Neuronal stem cell (in vitro differentiated cells): ENCODE results near the gene HGFAC.

Source experiments
- DNase-seq: peaks from one replicate; pipeline ENCODE4 v3.0.0-alpha.2; 2013; ENCODE audit warnings: low spot score
- H2AFZ ChIP-seq: one replicate; pipeline ENCODE4 v1.6.1; 2013; ENCODE audit warnings: mild to moderate bottlenecking, low read length, inconsistent platforms
- H2AK5ac ChIP-seq: 2 replicates; pipeline ENCODE4 v1.6.1; 2013; ENCODE audit warnings: low read depth, mild to moderate bottlenecking, inconsistent platforms, low read length, moderate library complexity, mixed read lengths
- H2BK120ac ChIP-seq: 2 replicates; pipeline ENCODE4 v1.6.1; 2013; ENCODE audit warnings: low read depth, mild to moderate bottlenecking, inconsistent platforms, low read length, moderate library complexity, mixed read lengths
- H2BK12ac ChIP-seq: one replicate; pipeline ENCODE4 v1.6.1; 2013; ENCODE audit warnings: low read length, inconsistent platforms
- H2BK15ac ChIP-seq: 2 replicates; pipeline ENCODE4 v1.6.1; 2013; ENCODE audit warnings: mild to moderate bottlenecking, low read length, inconsistent platforms, mixed read lengths
- H2BK5ac ChIP-seq: one replicate; pipeline ENCODE4 v1.6.1; 2013; ENCODE audit warnings: inconsistent platforms, mild to moderate bottlenecking, low read length, moderate library complexity
- H3K14ac ChIP-seq: one replicate; pipeline ENCODE4 v1.6.1; 2013; ENCODE audit warnings: low read length, inconsistent platforms
- H3K18ac ChIP-seq: 2 replicates; pipeline ENCODE4 v1.6.1; 2013; ENCODE audit warnings: low read length, inconsistent platforms
- H3K23ac ChIP-seq: 2 replicates; pipeline ENCODE4 v1.6.1; 2013; ENCODE audit warnings: low read depth, mild to moderate bottlenecking, mixed read lengths, low read length, inconsistent platforms; ENCODE audit not compliant: poor library complexity
- H3K27ac ChIP-seq: replicated peaks from 3 replicates; pipeline ENCODE4 v1.5.1; 2013; ENCODE audit warnings: low read length, inconsistent platforms
- H3K27me3 ChIP-seq, 3 experiments: 2 replicates each; pipeline ENCODE4 v1.6.1; 2013; ENCODE audit warnings: low read length in 3 of 3, mild to moderate bottlenecking in 2 of 3, inconsistent platforms in 1 of 3, low read depth in 1 of 3, mixed read lengths in 1 of 3, moderate library complexity in 1 of 3; ENCODE audit not compliant: control insufficient read depth in 3 of 3, insufficient read depth in 3 of 3
- H3K36me3 ChIP-seq, 2 donors: replicated peaks in 1 of 2; 2 replicates each; pipeline ENCODE4 v1.6.1; 2013; ENCODE audit warnings: low read length in 2 of 2; ENCODE audit not compliant: control insufficient read depth in 2 of 2, insufficient read depth in 2 of 2
- H3K4ac ChIP-seq: 2 replicates; pipeline ENCODE4 v1.6.1; 2013; ENCODE audit warnings: inconsistent platforms, mild to moderate bottlenecking, low read length, moderate library complexity
- H3K4me1 ChIP-seq, 2 donors: 1 replicate in 1 of 2; 2 replicates in 1 of 2; pipeline ENCODE4 v1.6.1; 2013; ENCODE audit warnings: low read length in 2 of 2, low read depth in 1 of 2; ENCODE audit not compliant: control insufficient read depth in 2 of 2, insufficient read depth in 1 of 2
- H3K4me2 ChIP-seq: one replicate; pipeline ENCODE4 v1.6.1; 2013; ENCODE audit warnings: mild to moderate bottlenecking, low read length, inconsistent platforms; ENCODE audit not compliant: insufficient read depth, poor library complexity, severe bottlenecking
- H3K4me3 ChIP-seq, 2 donors: 2 replicates each; pipeline ENCODE4 v1.5.1; 2013; ENCODE audit warnings: low read length in 2 of 2, mild to moderate bottlenecking in 2 of 2, inconsistent platforms in 1 of 2, moderate library complexity in 1 of 2
- H3K79me1 ChIP-seq: one replicate; pipeline ENCODE4 v1.6.1; 2013; ENCODE audit warnings: low read depth, mild to moderate bottlenecking, inconsistent platforms, low read length, moderate library complexity
- H3K9ac ChIP-seq: one replicate; pipeline ENCODE4 v1.6.1; 2013; ENCODE audit warnings: mild to moderate bottlenecking, low read depth, low read length, inconsistent platforms; ENCODE audit not compliant: poor library complexity
- H3K9me3 ChIP-seq, 2 donors: replicated peaks in 1 of 2; 2 replicates each; pipeline versions ENCODE3 to v1.6.1; 2013; ENCODE audit warnings: low read length in 2 of 2, mild to moderate bottlenecking in 2 of 2, inconsistent platforms in 1 of 2, low read depth in 1 of 2, mixed read lengths in 1 of 2, moderate library complexity in 1 of 2; ENCODE audit not compliant: control insufficient read depth in 2 of 2, insufficient read depth in 1 of 2
- H4K8ac ChIP-seq: one replicate; pipeline ENCODE4 v1.6.1; 2013; ENCODE audit warnings: low read depth, mild to moderate bottlenecking, inconsistent platforms, low read length, moderate library complexity
- H4K91ac ChIP-seq: one replicate; pipeline ENCODE4 v1.6.1; 2013; ENCODE audit warnings: low read length, low read depth, mild to moderate bottlenecking, inconsistent platforms; ENCODE audit not compliant: poor library complexity
- WGBS, 2 donors: extraction: QIAGEN DNeasy Blood & Tissue Kit; methylation state at CpG; one replicate each; pipeline ENCODE4 v1.1.7; 2013; ENCODE audit warnings: missing lambda C conversion rate in 2 of 2, mixed read lengths in 1 of 2; ENCODE audit not compliant: insufficient read length in 2 of 2, insufficient replicate concordance in 1 of 2; ENCODE audit errors: extremely low coverage in 2 of 2; 5-methylcytosine and 5-hydroxymethylcytosine counted together

Gene HGFAC

GRCh38 chr4:3472411-3473141 is 30.8 kb downstream of the HGFAC start:
- H2BK12ac ChIP-seq: peak overlapping the region; percentile 36
- WGBS, 2 donors: no CpG with 5 or more reads among the region's 27 CpGs
- peak overlapping the region; percentile 91 for H2AK5ac ChIP-seq
- no peak overlapping the region for H4K8ac ChIP-seq
- H3K18ac ChIP-seq: peak overlapping the region; percentile 67
- no peak overlapping the region for H3K4me2 ChIP-seq
- no peak overlapping the region for H3K27ac ChIP-seq
- peak overlapping the region; percentile 28 for H2BK15ac ChIP-seq
- no peak for DNase-seq
- no peak overlapping the region for H3K4ac ChIP-seq
- peaks cover 0 to 8% (median 0%) of the 10 kb centered on the region in 3 experiments for H3K27me3 ChIP-seq
- H4K91ac ChIP-seq: peak overlapping the region; percentile 22
- H3K4me3 ChIP-seq: no peak overlapping the region
- no peak overlapping the region for H3K9ac ChIP-seq
- H2BK5ac ChIP-seq: no peak overlapping the region
- H3K79me1 ChIP-seq: peaks cover 8% of the 10 kb centered on the region
- no peak overlapping the region for H2AFZ ChIP-seq
- no peak overlapping the region for H2BK120ac ChIP-seq
- H3K36me3 ChIP-seq: peaks cover 0 to 3% of the 10 kb centered on the region in 2 donors
- H3K4me1 ChIP-seq: peaks cover 15 to 31% of the 10 kb centered on the region in 2 donors
- no peak overlapping the region for H3K23ac ChIP-seq
- H3K9me3 ChIP-seq: peaks cover 6 to 9% of the 10 kb centered on the region in 2 donors
- no peak overlapping the region for H3K14ac ChIP-seq

- peaks cover 8% of the 10 kb centered on the region for H3K79me1 ChIP-seq
- H2BK12ac ChIP-seq: peak overlapping the region; percentile 46
- H3K14ac ChIP-seq: no peak overlapping the region
- H2AK5ac ChIP-seq: peak overlapping the region; percentile 91
- H2BK15ac ChIP-seq: peak overlapping the region; percentile 28
- peak overlapping the region; percentile 71 for H3K18ac ChIP-seq
- peaks cover 0 to 3% of the 10 kb centered on the region in 2 donors for H3K36me3 ChIP-seq
- no peak overlapping the region for H2AFZ ChIP-seq
- peak overlapping the region; percentile 22 for H4K91ac ChIP-seq
- H3K4me1 ChIP-seq: peaks cover 20 to 35% of the 10 kb centered on the region in 2 donors
- peak overlapping the region; percentile 39 for H2BK5ac ChIP-seq
- no peak overlapping the region for H3K4me2 ChIP-seq
- H3K4me3 ChIP-seq: no peak overlapping the region
- no CpG with 5 or more reads among the region's 41 CpGs for WGBS, 2 donors
- H3K27ac ChIP-seq: no peak overlapping the region
- peak overlapping the region; percentile 41 for H2BK120ac ChIP-seq
- peaks cover 1 to 7% of the 10 kb centered on the region in 2 donors for H3K9me3 ChIP-seq
- no peak overlapping the region for H3K4ac ChIP-seq
- no peak overlapping the region for H3K9ac ChIP-seq
- H4K8ac ChIP-seq: no peak overlapping the region
- H3K23ac ChIP-seq: peak overlapping the region; percentile 91
- no peak for DNase-seq
- H3K27me3 ChIP-seq: peaks cover 0 to 8% (median 0%) of the 10 kb centered on the region in 3 experiments
Observed at GRCh38 chr4:3473181-3473950, 31.6 kb downstream of the HGFAC start.

- Histone ChIP-seq H3K27ac (no peak overlapping the region), H2AK5ac (peak overlapping the region; percentile 68), H3K23ac (no peak overlapping the region), H2BK12ac (no peak overlapping the region), H2AFZ (no peak overlapping the region), H3K4ac (no peak overlapping the region), H3K4me3 (no peak overlapping the region), H4K91ac (no peak overlapping the region), H3K36me3 (no peaks in the 10 kb centered on the region), H3K27me3 (peaks cover 0 to 2% (median 0%) of the 10 kb centered on the region in 3 experiments), H3K9ac (no peak overlapping the region), H2BK15ac (no peak overlapping the region), H3K18ac (peak overlapping the region; percentile 87), H3K9me3 (no peaks in the 10 kb centered on the region), H3K14ac (peak overlapping the region; percentile 38), H4K8ac (no peak overlapping the region), H2BK120ac (peak overlapping the region; percentile 41), H3K79me1 (peaks cover 2% of the 10 kb centered on the region), H3K4me2 (no peak overlapping the region), H3K4me1 (peaks cover 20 to 40% of the 10 kb centered on the region in 2 donors), H2BK5ac (no peak overlapping the region)
- no peak for DNase-seq
- WGBS, 2 donors: no CpG with 5 or more reads among the region's 13 CpGs
Observed at GRCh38 chr4:3473996-3474765, 32.4 kb downstream of the HGFAC start.
